Measurements from ENCODE around the gene KCNJ12.
"Not testable (repeated sequence)": the region's sequence is repeated elsewhere in the genome, so short reads cannot be mapped to it uniquely, and the experiment has no call there.

The KCNJ12 gene

DNA sequence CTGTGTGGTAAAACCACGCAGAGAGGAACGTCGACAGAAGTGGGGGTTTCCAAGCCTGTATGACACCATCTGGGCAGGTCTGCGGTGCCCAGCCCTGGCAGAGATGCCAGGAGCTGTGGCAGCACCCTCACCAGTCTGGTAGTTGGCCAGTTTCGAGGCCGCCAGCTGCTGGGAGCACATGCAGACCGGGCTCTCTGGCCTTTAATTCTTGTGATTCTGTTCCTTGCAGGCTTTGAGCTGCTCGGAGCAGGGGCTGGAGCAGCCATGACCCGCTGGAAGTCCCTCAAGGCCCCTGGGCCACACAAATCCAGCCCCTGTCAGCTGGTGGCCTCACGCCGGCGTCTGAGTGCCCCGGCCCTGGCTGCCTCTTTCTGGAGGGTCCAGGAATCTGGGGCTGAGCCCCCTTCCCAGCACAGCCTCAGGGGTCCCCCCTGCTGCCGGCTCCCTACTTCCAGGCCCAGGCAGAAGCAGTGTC is 36.1 kb downstream of the KCNJ12 start:
- H3K4me1 ChIP-seq (ENCODE audit: control extremely low read depth in 1 of 4, control insufficient read depth in 4 of 4, insufficient read depth in 4 of 4, low read length in 3 of 4); H3K9me3 ChIP-seq (ENCODE audit: control extremely low read depth in 1 of 5, control insufficient read depth in 4 of 5, insufficient read depth in 2 of 5, low read depth in 1 of 5, low read length in 4 of 5); H3K27ac ChIP-seq (ENCODE audit: insufficient read depth in 1 of 2, low read depth in 1 of 2, low read length in 2 of 2, poor library complexity in 1 of 2, severe bottlenecking in 2 of 2); POLR2A ChIA-PET; H3K27me3 ChIP-seq (replicated peaks in 2 of 5; ENCODE audit: control insufficient read depth in 4 of 5, insufficient read depth in 5 of 5, low read length in 4 of 5); DNase-seq; H3K4me3 ChIP-seq (ENCODE audit: control insufficient read depth in 1 of 7, extremely low read depth in 1 of 7, insufficient read depth in 4 of 7, low read depth in 2 of 7, low read length in 6 of 7); H3K36me3 ChIP-seq (ENCODE audit: control insufficient read depth in 4 of 4, insufficient read depth in 4 of 4, low read length in 3 of 4); CTCF ChIA-PET: not testable (repeated sequence)
- 100% methylated on average over 5 of the region's 14 CpGs for WGBS (ENCODE audit: insufficient coverage)

DNA sequence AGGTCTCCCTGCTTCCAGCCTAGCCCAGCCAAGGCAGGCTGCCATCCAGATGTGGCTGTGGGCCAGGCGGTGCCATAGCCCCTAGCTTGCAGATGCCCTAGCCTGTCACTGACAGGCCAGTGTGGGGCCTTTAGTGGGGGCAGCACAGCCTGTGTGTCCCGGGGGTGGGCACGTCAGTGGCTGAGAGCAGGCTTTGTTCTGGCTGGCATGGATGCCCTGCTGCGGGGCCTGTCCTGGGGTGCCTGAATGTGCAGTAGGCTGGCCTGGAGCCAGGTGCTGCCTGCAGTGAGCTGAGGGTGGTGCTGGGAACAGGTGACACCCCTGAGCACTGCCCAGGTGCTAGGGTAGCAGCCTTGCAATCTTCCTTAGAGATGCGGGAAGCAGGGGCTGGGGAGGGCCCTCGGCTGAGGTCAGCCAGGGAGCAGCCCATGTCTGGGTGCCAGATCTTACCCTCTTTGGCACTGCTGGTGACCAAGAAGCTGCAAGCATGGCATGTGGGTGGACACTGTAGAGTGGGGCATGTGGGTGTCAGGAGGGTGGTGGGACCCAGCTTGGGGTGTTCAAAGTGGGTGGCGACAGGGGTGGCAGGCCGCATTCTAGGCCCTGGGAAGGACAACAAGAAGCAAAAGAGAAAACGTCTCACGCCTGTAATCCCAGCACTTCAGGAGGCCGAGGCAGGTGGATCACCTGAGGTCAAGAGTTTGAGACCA is 37.6 kb downstream of the KCNJ12 start:
- DNase-seq; H3K9me3 ChIP-seq (ENCODE audit: control extremely low read depth in 1 of 5, control insufficient read depth in 4 of 5, insufficient read depth in 2 of 5, low read depth in 1 of 5, low read length in 4 of 5); H3K4me1 ChIP-seq (ENCODE audit: control extremely low read depth in 1 of 4, control insufficient read depth in 4 of 4, insufficient read depth in 4 of 4, low read length in 3 of 4); CTCF ChIA-PET; H3K27ac ChIP-seq (ENCODE audit: insufficient read depth in 1 of 2, low read depth in 1 of 2, low read length in 2 of 2, poor library complexity in 1 of 2, severe bottlenecking in 2 of 2); H3K27me3 ChIP-seq (replicated peaks in 2 of 5; ENCODE audit: control insufficient read depth in 4 of 5, insufficient read depth in 5 of 5, low read length in 4 of 5); POLR2A ChIA-PET; H3K4me3 ChIP-seq (ENCODE audit: control insufficient read depth in 1 of 7, extremely low read depth in 1 of 7, insufficient read depth in 4 of 7, low read depth in 2 of 7, low read length in 6 of 7); H3K36me3 ChIP-seq (ENCODE audit: control insufficient read depth in 4 of 4, insufficient read depth in 4 of 4, low read length in 3 of 4): not testable (repeated sequence)
- 71% methylated on average over 1 of the region's 11 CpGs for WGBS (ENCODE audit: insufficient coverage)

DNA sequence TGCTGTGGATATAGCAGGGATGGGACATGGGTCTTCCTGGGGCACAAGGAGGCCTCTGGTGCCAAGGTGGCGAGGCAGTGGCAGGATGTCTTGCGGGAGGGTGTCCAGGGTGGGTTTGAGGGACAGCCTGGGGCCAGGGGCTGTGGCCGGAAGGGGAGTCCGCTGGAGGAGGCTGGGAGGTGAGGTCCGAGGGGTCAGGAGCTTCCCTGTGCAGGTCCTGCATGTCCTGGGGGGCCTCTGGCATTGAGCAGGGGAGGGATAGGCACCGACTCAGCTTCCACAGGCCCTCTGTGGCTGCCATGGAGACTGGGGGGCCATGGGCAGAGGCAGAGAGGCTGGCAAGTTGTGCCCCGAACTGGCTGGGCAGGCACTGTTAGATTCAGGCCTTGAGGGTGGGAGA is 38.5 kb downstream of the KCNJ12 start:
- H3K9me3 ChIP-seq (ENCODE audit: control extremely low read depth in 1 of 5, control insufficient read depth in 4 of 5, insufficient read depth in 2 of 5, low read depth in 1 of 5, low read length in 4 of 5); H3K27ac ChIP-seq (ENCODE audit: insufficient read depth in 1 of 2, low read depth in 1 of 2, low read length in 2 of 2, poor library complexity in 1 of 2, severe bottlenecking in 2 of 2); POLR2A ChIA-PET; H3K4me3 ChIP-seq (ENCODE audit: control insufficient read depth in 1 of 7, extremely low read depth in 1 of 7, insufficient read depth in 4 of 7, low read depth in 2 of 7, low read length in 6 of 7); CTCF ChIA-PET; H3K27me3 ChIP-seq (replicated peaks in 2 of 5; ENCODE audit: control insufficient read depth in 4 of 5, insufficient read depth in 5 of 5, low read length in 4 of 5); DNase-seq; H3K36me3 ChIP-seq (ENCODE audit: control insufficient read depth in 4 of 4, insufficient read depth in 4 of 4, low read length in 3 of 4); H3K4me1 ChIP-seq (ENCODE audit: control extremely low read depth in 1 of 4, control insufficient read depth in 4 of 4, insufficient read depth in 4 of 4, low read length in 3 of 4): not testable (repeated sequence)
- WGBS (ENCODE audit: insufficient coverage) = 77% methylated on average over 6 of the region's 7 CpGs

DNA sequence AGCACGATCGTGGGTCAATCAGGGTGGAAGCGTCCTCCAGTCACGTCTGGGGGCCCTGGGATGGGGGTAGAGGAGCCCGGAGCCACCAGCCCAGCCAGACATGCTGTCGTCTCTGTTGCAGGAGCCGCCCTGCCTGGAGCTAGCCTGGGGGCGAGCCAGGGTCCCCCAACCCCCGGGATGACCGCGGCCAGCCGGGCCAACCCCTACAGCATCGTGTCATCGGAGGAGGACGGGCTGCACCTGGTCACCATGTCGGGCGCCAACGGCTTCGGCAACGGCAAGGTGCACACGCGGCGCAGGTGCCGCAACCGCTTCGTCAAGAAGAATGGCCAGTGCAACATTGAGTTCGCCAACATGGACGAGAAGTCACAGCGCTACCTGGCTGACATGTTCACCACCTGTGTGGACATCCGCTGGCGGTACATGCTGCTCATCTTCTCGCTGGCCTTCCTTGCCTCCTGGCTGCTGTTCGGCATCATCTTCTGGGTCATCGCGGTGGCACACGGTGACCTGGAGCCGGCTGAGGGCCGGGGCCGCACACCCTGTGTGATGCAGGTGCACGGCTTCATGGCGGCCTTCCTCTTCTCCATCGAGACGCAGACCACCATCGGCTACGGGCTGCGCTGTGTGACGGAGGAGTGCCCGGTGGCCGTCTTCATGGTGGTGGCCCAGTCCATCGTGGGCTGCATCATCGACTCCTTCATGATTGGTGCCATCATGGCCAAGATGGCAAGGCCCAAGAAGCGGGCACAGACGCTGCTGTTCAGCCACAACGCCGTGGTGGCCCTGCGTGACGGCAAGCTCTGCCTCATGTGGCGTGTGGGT is 39.2 kb downstream of the KCNJ12 start:
- H3K36me3 ChIP-seq (ENCODE audit: control insufficient read depth in 4 of 4, insufficient read depth in 4 of 4, low read length in 3 of 4); H3K27me3 ChIP-seq (replicated peaks in 2 of 5; ENCODE audit: control insufficient read depth in 4 of 5, insufficient read depth in 5 of 5, low read length in 4 of 5); H3K4me3 ChIP-seq (ENCODE audit: control insufficient read depth in 1 of 7, extremely low read depth in 1 of 7, insufficient read depth in 4 of 7, low read depth in 2 of 7, low read length in 6 of 7); H3K9me3 ChIP-seq (ENCODE audit: control extremely low read depth in 1 of 5, control insufficient read depth in 4 of 5, insufficient read depth in 2 of 5, low read depth in 1 of 5, low read length in 4 of 5); H3K4me1 ChIP-seq (ENCODE audit: control extremely low read depth in 1 of 4, control insufficient read depth in 4 of 4, insufficient read depth in 4 of 4, low read length in 3 of 4); DNase-seq; H3K27ac ChIP-seq (ENCODE audit: insufficient read depth in 1 of 2, low read depth in 1 of 2, low read length in 2 of 2, poor library complexity in 1 of 2, severe bottlenecking in 2 of 2); POLR2A ChIA-PET; CTCF ChIA-PET: not testable (repeated sequence)
- 91% methylated on average over 37 of the region's 58 CpGs for WGBS (ENCODE audit: insufficient coverage)

DNA sequence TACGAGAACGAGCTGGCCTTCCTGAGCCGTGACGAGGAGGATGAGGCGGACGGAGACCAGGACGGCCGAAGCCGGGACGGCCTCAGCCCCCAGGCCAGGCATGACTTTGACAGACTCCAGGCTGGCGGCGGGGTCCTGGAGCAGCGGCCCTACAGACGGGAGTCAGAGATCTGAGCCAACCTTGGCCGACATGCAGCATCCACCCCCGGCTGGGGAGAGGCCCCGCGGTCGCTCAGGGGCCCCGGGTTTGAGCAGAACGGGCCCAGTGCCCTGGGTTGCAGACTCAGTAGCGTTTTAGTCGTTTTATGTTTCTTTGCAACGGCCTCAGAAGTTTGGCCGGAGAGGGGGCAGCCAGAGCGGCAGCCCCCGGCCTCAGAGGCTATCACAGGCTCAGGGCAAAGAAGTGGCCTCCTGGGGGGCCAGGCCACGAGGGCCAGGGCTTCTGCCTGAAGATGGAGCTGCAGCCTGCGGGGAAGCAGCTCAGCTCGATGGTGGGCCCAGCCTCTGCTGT is 40.4 kb downstream of the KCNJ12 start:
- H3K4me3 ChIP-seq (ENCODE audit: control insufficient read depth in 1 of 7, extremely low read depth in 1 of 7, insufficient read depth in 4 of 7, low read depth in 2 of 7, low read length in 6 of 7); DNase-seq; POLR2A ChIA-PET; H3K27ac ChIP-seq (ENCODE audit: insufficient read depth in 1 of 2, low read depth in 1 of 2, low read length in 2 of 2, poor library complexity in 1 of 2, severe bottlenecking in 2 of 2); H3K27me3 ChIP-seq (replicated peaks in 2 of 5; ENCODE audit: control insufficient read depth in 4 of 5, insufficient read depth in 5 of 5, low read length in 4 of 5); CTCF ChIA-PET; H3K9me3 ChIP-seq (ENCODE audit: control extremely low read depth in 1 of 5, control insufficient read depth in 4 of 5, insufficient read depth in 2 of 5, low read depth in 1 of 5, low read length in 4 of 5); H3K4me1 ChIP-seq (ENCODE audit: control extremely low read depth in 1 of 4, control insufficient read depth in 4 of 4, insufficient read depth in 4 of 4, low read length in 3 of 4); H3K36me3 ChIP-seq (ENCODE audit: control insufficient read depth in 4 of 4, insufficient read depth in 4 of 4, low read length in 3 of 4): not testable (repeated sequence)
- 86% methylated on average over 26 of the region's 30 CpGs for WGBS (ENCODE audit: insufficient coverage)

DNA sequence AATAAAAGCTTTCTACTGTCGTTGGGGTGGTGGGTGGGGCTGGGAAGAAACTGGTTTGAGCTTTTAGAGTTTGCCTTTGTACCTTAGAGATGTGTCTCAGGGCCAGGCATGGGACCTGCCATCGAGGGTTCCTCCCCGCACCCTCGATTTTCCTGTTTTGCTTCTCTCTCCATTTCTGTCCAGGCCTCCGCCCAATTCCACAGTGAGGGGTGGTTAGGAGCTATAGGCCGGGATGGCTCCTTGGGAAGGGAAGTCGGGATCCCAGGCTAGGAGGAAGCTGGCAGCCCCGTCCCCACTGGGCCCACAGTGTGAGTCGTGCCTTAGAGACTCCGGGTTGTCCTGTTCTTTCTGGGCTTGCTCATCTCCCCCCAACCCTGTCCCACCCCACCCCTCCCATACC is 41.2 kb downstream of the KCNJ12 start:
- H3K9me3 ChIP-seq (ENCODE audit: control extremely low read depth in 1 of 5, control insufficient read depth in 4 of 5, insufficient read depth in 2 of 5, low read depth in 1 of 5, low read length in 4 of 5); H3K27me3 ChIP-seq (replicated peaks in 2 of 5; ENCODE audit: control insufficient read depth in 4 of 5, insufficient read depth in 5 of 5, low read length in 4 of 5); POLR2A ChIA-PET; H3K36me3 ChIP-seq (ENCODE audit: control insufficient read depth in 4 of 4, insufficient read depth in 4 of 4, low read length in 3 of 4); H3K27ac ChIP-seq (ENCODE audit: insufficient read depth in 1 of 2, low read depth in 1 of 2, low read length in 2 of 2, poor library complexity in 1 of 2, severe bottlenecking in 2 of 2); DNase-seq; H3K4me3 ChIP-seq (ENCODE audit: control insufficient read depth in 1 of 7, extremely low read depth in 1 of 7, insufficient read depth in 4 of 7, low read depth in 2 of 7, low read length in 6 of 7); H3K4me1 ChIP-seq (ENCODE audit: control extremely low read depth in 1 of 4, control insufficient read depth in 4 of 4, insufficient read depth in 4 of 4, low read length in 3 of 4); CTCF ChIA-PET: not testable (repeated sequence)
- 92% methylated on average over 7 of the region's 10 CpGs for WGBS (ENCODE audit: insufficient coverage)

DNA sequence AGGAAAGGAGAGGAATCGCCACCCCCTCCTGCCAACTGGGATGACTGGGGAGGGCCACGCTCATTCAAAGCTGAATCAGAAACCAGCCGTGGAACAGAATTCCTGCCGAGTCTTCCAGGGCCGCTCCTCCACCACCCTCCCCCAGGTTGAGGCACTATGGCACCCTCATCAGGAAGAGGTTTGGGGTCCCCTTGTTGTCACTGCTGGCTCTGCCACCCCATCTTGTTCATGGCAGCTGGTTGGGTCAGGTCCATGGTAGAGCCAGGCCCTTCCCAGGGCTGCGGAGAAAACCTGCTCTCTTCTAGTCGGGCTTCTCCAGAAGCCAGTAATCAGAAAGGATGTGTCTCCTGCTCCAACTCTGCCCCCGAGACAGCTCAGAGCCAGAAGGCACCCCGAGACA is 41.8 kb downstream of the KCNJ12 start:
- 95% methylated on average over 9 of the region's 9 CpGs for WGBS (ENCODE audit: insufficient coverage)
- DNase-seq = no peak
- Histone ChIP-seq H3K4me1 (ENCODE audit: control extremely low read depth in 1 of 4, control insufficient read depth in 4 of 4, insufficient read depth in 4 of 4, low read length in 3 of 4) (peaks cover 0 to 5% (median 0%) of the 10 kb centered on the region in 4 experiments), H3K27ac (ENCODE audit: insufficient read depth in 1 of 2, low read depth in 1 of 2, low read length in 2 of 2, poor library complexity in 1 of 2, severe bottlenecking in 2 of 2) (no peak overlapping the region), H3K36me3 (ENCODE audit: control insufficient read depth in 4 of 4, insufficient read depth in 4 of 4, low read length in 3 of 4) (peaks cover 0 to 2% (median 0%) of the 10 kb centered on the region in 4 experiments), H3K4me3 (ENCODE audit: control insufficient read depth in 1 of 7, extremely low read depth in 1 of 7, insufficient read depth in 4 of 7, low read depth in 2 of 7, low read length in 6 of 7) (no peak overlapping the region), H3K9me3 (ENCODE audit: control extremely low read depth in 1 of 5, control insufficient read depth in 4 of 5, insufficient read depth in 2 of 5, low read depth in 1 of 5, low read length in 4 of 5) (peaks cover 0 to 2% (median 0%) of the 10 kb centered on the region in 5 experiments), H3K27me3 (replicated peaks in 2 of 5; ENCODE audit: control insufficient read depth in 4 of 5, insufficient read depth in 5 of 5, low read length in 4 of 5) (no peaks in the 10 kb centered on the region)
- POLR2A ChIA-PET = no interaction called here
- CTCF ChIA-PET = no interaction called here

Data from common myeloid progenitor, CD34-positive (primary cell).